Naive thymus-derived CD4-positive, alpha-beta T cell (primary cell): ENCODE measurements around the gene APOA5. TPM values are rescaled to one million over a fixed set of nuclear protein-coding genes. Genes with fewer than 3 reads are reported as not detected.
A peak's percentile ranks its signal among the peaks of the same experiment; 100 is the strongest.

Source experiments
- ATAC-seq: fragments of 150-1000 bp; cut with Tn5 transposase; 2 replicates; pipeline ENCODE4 v1.10.0; 2021; ENCODE audit warnings: mild to moderate bottlenecking, moderate library complexity
- CTCF ChIA-PET: fragments of 350-600 bp; sonication (Branson Sonifier 250); formaldehyde crosslinking; loops from one replicate; lab custom pipeline; 2021; ENCODE audit warnings: antibody characterized with exemption; lab: Charles Lee
- POLR2A ChIA-PET: fragments of 350-600 bp; sonication (Branson Sonifier 250); formaldehyde crosslinking; loops from one replicate; lab custom pipeline; 2021; ENCODE audit warnings: antibody characterized with exemption, inconsistent platforms; lab: Charles Lee
- DNase-seq, 9 donors: peaks; one replicate each; pipeline versions ENCODE4 v3.0.0 to v3.0.0-alpha.2; 2020 to 2022; ENCODE audit warnings: mixed read lengths in 1 of 9
- H3K27ac ChIP-seq: one replicate; pipeline ENCODE4 v1.7.0; 2013; ENCODE audit warnings: mild to moderate bottlenecking, low read depth, low read length, moderate library complexity
- H3K27me3 ChIP-seq, 2 donors: one replicate each; pipeline ENCODE4 v1.7.0; 2013; ENCODE audit warnings: low read length in 2 of 2, mild to moderate bottlenecking in 2 of 2, moderate library complexity in 2 of 2; ENCODE audit not compliant: control insufficient read depth in 2 of 2, insufficient read depth in 2 of 2
- H3K36me3 ChIP-seq, 3 experiments: 1 replicate in 2 of 3; 2 replicates in 1 of 3; pipeline ENCODE4 v1.7.0; 2013; ENCODE audit warnings: low read length in 3 of 3, mild to moderate bottlenecking in 3 of 3, moderate library complexity in 1 of 3; ENCODE audit not compliant: insufficient read depth in 3 of 3, control insufficient read depth in 2 of 3
- H3K4me1 ChIP-seq, 2 donors: one replicate each; pipeline ENCODE4 v1.7.0; 2013; ENCODE audit warnings: low read length in 2 of 2, mild to moderate bottlenecking in 2 of 2, moderate library complexity in 1 of 2; ENCODE audit not compliant: control insufficient read depth in 2 of 2, insufficient read depth in 2 of 2
- H3K4me3 ChIP-seq: 2 replicates; pipeline ENCODE4 v1.7.0; 2013; ENCODE audit warnings: mild to moderate bottlenecking, low read length
- H3K9me3 ChIP-seq, 3 experiments: 1 replicate in 2 of 3; 2 replicates in 1 of 3; pipeline ENCODE4 v1.7.0; 2013; ENCODE audit warnings: low read length in 3 of 3; ENCODE audit not compliant: control insufficient read depth in 2 of 3
- H3K27ac Mint-ChIP-seq, 9 donors: one replicate each; pipeline ENCODE4 v1.8.0; 2020 to 2022; ENCODE audit warnings: mixed read lengths in 9 of 9, mild to moderate bottlenecking in 8 of 9, moderate library complexity in 5 of 9, inconsistent platforms in 2 of 9
- H3K27me3 Mint-ChIP-seq, 5 donors: one replicate each; pipeline ENCODE4 v1.8.0; 2021 to 2022; ENCODE audit warnings: mixed read lengths in 5 of 5, mild to moderate bottlenecking in 1 of 5
- H3K36me3 Mint-ChIP-seq, 5 donors: one replicate each; pipeline ENCODE4 v1.8.0; 2020 to 2022; ENCODE audit warnings: mixed read lengths in 5 of 5, mild to moderate bottlenecking in 3 of 5, inconsistent platforms in 1 of 5
- H3K4me1 Mint-ChIP-seq, 7 donors: one replicate each; pipeline ENCODE4 v1.8.0; 2020 to 2022; ENCODE audit warnings: mixed read lengths in 7 of 7, mild to moderate bottlenecking in 3 of 7, inconsistent platforms in 1 of 7
- H3K4me3 Mint-ChIP-seq, 10 donors: one replicate each; pipeline ENCODE4 v1.8.0; 2020 to 2022; ENCODE audit warnings: mild to moderate bottlenecking in 10 of 10, mixed read lengths in 10 of 10, moderate library complexity in 6 of 10, inconsistent platforms in 2 of 10
- H3K9me3 Mint-ChIP-seq, 11 donors: one replicate each; pipeline ENCODE4 v1.8.0; 2020 to 2022; ENCODE audit warnings: mixed read lengths in 11 of 11, mild to moderate bottlenecking in 4 of 11, inconsistent platforms in 1 of 11, moderate library complexity in 1 of 11
- intact Hi-C, 2 donors: fragments of 100-400 bp; cut with micrococcal nuclease; formaldehyde crosslinking; loops; one replicate each; pipeline ENCODE4 v1.15.1; 2023
- polyA plus RNA-seq, 2 donors: library from polyadenylated mRNA; unstranded; fragments of 300-500 nt; fragmentation: Illumina TruSeq; gene quantifications; one replicate each; pipeline ENCODE4 v1.2.3, GENCODE V29; 2021
- total RNA-seq, 6 experiments: library from RNA in 5 of 6; stranded (reverse) in 5 of 6; gene quantifications; 1 replicate in 5 of 6; 2 replicates in 1 of 6; pipeline ENCODE4 v1.2.3 and lab custom pipeline; 2021 to 2026

Gene APOA5
- total and polyA plus RNA-seq, 7 experiments from 2014 or later: not detected

- Histone ChIP-seq H3K9me3 (no peaks in the 10 kb centered on the region), H3K4me1 (no peaks in the 10 kb centered on the region), H3K4me3 (no peak overlapping the region), H3K36me3 (no peaks in the 10 kb centered on the region), H3K27ac (no peak overlapping the region), H3K27me3 (no peaks in the 10 kb centered on the region)
- ChIA-PET POLR2A (no interaction called here), CTCF (no interaction called here)
- intact Hi-C loops: no loop called here
- Mint-ChIP-seq H3K9me3 (no peaks in the 10 kb centered on the region), H3K36me3 (no peaks in the 10 kb centered on the region), H3K4me3 (no peak overlapping the region), H3K27me3 (no peaks in the 10 kb centered on the region), H3K27ac (no peak overlapping the region), H3K4me1 (no peaks in the 10 kb centered on the region)
- DNase-seq: no peak
- ATAC-seq: no peak
Measured at GRCh38 chr11:116822575-116822974, 30.9 kb upstream of the APOA5 start.

DNA sequence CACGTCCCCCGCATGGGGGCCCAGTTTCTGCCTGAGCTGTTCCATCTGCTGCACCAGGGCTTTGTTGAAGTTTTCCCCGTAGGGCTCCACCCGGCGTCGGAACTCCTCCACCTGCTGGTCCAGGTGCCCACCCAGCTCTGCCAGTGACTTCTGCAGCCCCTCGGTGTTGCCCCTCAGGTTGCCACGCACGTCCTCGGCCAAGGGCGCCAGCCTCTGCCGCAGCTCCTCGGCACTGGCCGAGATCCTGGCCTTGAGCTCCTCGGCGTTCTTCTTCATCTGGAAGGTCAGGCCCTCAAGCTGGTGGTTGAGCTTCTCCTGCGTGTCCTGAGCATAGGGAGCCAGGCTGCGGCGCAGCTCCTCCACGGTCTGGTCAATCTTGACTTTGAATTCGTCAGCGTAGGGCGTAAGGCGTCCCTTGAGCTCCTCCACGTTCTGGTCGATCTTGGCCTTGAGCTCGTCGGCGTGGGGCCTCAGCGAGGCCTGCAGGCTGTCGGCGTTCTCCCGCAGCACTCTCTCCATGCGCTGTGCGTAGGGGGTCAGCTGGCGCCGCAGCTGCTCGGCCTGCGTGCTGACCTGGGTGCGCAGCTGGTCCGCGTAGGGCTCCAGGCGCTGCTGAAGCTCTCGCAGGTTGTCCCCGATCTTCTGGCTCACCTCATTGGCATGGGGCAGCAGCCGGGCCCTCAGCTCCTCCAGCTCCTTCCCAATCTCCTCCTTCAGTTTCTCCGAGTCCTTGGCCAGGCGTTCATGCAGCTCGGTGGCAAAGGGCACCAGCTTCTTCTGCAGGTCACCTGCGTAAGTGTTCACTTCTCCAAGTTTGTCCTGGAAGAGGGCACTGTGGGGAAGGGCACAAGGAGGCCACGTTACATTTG, 29.6 kb upstream of the APOA5 start:
- Mint-ChIP-seq H3K4me3 (no peak overlapping the region), H3K4me1 (no peaks in the 10 kb centered on the region), H3K27me3 (peaks cover 0 to 4% (median 0%) of the 10 kb centered on the region in 5 donors), H3K36me3 (no peaks in the 10 kb centered on the region), H3K27ac (peak overlapping the region in 1 of 9 donors; percentile 59), H3K9me3 (no peaks in the 10 kb centered on the region)
- Histone ChIP-seq H3K27me3 (no peaks in the 10 kb centered on the region), H3K4me3 (no peak overlapping the region), H3K27ac (no peak overlapping the region), H3K36me3 (no peaks in the 10 kb centered on the region), H3K4me1 (no peaks in the 10 kb centered on the region), H3K9me3 (no peaks in the 10 kb centered on the region)
- ATAC-seq: no peak
- intact Hi-C loops: no loop called here
- ChIA-PET CTCF (interaction anchor here (0.5 to 1.2 kb wide), 4 partner anchors 10 to 38 kb away, joined by 3 to 4 read pairs (median 3); partner anchors contain the start of gene APOA5), POLR2A (interaction anchor here (0.9 kb wide), 1 partner anchor 127 kb away, joined by 3 read pairs; no protein-coding TSS in a partner anchor)
- no peak for DNase-seq

DNA sequence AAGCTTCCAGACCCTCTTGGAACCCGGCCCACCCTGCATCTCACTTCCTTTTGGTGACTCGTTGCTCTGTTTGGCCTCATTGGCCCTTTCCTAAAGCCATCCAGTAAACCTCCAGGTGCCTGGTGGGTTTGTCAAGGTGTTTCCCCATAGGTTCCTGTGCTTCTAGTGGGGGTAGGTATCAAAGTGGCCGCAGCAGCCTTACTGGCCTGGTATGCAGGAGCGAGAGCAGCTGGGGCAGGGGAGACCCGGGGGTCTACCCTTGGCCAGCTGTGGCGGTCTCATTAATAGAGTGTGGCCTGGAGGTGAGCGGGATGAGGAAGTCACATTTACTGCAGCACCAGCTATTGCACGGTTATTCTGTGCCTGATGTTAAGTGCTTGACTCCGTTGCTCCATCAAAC, 27.4 kb upstream of the APOA5 start:
- no peak for ATAC-seq
- no peaks in the 10 kb centered on the region for H3K4me1 Mint-ChIP-seq
- ChIA-PET POLR2A (no interaction called here), CTCF (no interaction called here)
- H3K27ac Mint-ChIP-seq: no peak overlapping the region
- H3K9me3 ChIP-seq: no peaks in the 10 kb centered on the region
- H3K4me3 ChIP-seq: no peak overlapping the region
- H3K36me3 Mint-ChIP-seq: no peaks in the 10 kb centered on the region
- no peak overlapping the region for H3K4me3 Mint-ChIP-seq
- peaks cover 0 to 8% (median 0%) of the 10 kb centered on the region in 5 donors for H3K27me3 Mint-ChIP-seq
- intact Hi-C loops: no loop called here
- H3K27me3 ChIP-seq: no peaks in the 10 kb centered on the region
- no peaks in the 10 kb centered on the region for H3K4me1 ChIP-seq
- no peak overlapping the region for H3K27ac ChIP-seq
- no peaks in the 10 kb centered on the region for H3K36me3 ChIP-seq
- H3K9me3 Mint-ChIP-seq: no peaks in the 10 kb centered on the region
- DNase-seq: no peak

DNA sequence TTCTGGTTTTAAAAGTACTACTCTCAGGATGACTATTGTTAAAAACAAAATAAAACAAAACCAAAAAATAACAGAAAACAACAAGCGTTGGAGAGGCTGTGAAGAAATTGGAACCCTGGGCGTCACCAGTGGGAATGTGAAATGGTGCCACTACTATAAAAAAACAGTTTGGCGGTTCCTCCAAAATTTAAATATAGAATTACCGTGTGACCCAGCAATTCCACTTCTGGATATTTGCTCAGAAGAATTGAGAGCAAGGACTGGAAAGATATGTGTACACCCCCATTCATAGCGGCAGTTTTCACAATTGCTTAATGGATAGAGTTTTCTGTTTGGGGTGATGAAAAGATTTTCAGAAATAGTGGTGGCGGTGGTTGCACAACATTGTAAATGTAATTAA, 22.8 kb upstream of the APOA5 start:
- no peak overlapping the region for H3K4me3 Mint-ChIP-seq
- H3K4me1 ChIP-seq: no peaks in the 10 kb centered on the region
- no peak overlapping the region for H3K27ac Mint-ChIP-seq
- H3K9me3 Mint-ChIP-seq: no peaks in the 10 kb centered on the region
- DNase-seq (no peak), ATAC-seq (no peak)
- ChIA-PET CTCF (interaction anchor here (1.8 kb wide), 1 partner anchor 22 kb away, joined by 4 read pairs; no protein-coding TSS in a partner anchor), POLR2A (interaction anchor here (0.6 kb wide), 1 partner anchor 238 kb away, joined by 3 read pairs; no protein-coding TSS in a partner anchor)
- H3K36me3 ChIP-seq: no peaks in the 10 kb centered on the region
- no peak overlapping the region for H3K4me3 ChIP-seq
- no peaks in the 10 kb centered on the region for H3K4me1 Mint-ChIP-seq
- intact Hi-C loops: no loop called here
- no peaks in the 10 kb centered on the region for H3K9me3 ChIP-seq
- no peaks in the 10 kb centered on the region for H3K36me3 Mint-ChIP-seq
- peaks cover 0 to 10% (median 0%) of the 10 kb centered on the region in 5 donors for H3K27me3 Mint-ChIP-seq
- H3K27ac ChIP-seq: no peak overlapping the region
- H3K27me3 ChIP-seq: no peaks in the 10 kb centered on the region

DNA sequence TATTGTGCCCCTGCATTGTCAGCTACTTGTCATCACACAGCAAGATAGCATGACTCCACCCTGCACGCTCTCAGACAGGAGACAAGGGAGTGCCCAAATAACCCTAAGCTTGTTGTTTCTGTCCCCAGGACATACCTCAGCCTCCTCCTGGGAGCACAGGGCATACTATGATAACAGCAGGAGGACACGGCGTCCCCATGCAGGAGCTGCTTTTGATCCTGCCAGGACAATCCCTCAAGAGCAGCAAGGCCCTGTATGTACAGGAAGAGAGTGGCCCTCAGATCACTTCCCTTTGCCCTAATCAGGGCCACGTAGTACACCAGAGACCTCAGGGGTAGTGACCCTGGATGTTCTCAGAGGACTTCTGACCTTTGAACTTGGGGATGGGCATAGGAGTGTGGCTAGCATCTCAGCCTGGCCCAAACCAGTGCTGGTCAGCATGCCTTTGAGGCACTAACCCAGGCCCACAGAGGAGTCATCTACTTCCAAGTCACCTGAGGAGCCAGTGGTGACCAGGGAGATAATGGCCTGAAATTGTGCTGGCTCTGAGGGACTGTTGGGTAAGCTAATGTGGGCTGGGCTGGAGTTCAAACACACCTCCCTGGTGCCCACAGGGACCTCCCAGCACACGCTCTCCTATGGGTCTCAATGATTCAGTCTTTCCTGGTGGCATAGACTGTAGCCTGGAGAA, 22.2 kb upstream of the APOA5 start:
- H3K36me3 Mint-ChIP-seq: no peaks in the 10 kb centered on the region
- ChIA-PET CTCF (interaction anchor here (0.6 to 1.9 kb wide), 3 partner anchors 22 to 408 kb away, joined by 4 to 7 read pairs (median 4); partner anchors contain the start of gene APOA5), POLR2A (interaction anchor here (0.6 kb wide), 1 partner anchor 238 kb away, joined by 3 read pairs; no protein-coding TSS in a partner anchor)
- H3K4me3 Mint-ChIP-seq: no peak overlapping the region
- no peaks in the 10 kb centered on the region for H3K9me3 Mint-ChIP-seq
- ATAC-seq (no peak), DNase-seq (no peak)
- Histone ChIP-seq H3K4me3 (no peak overlapping the region), H3K27me3 (no peaks in the 10 kb centered on the region), H3K9me3 (no peaks in the 10 kb centered on the region), H3K4me1 (no peaks in the 10 kb centered on the region), H3K36me3 (no peaks in the 10 kb centered on the region), H3K27ac (no peak overlapping the region)
- intact Hi-C loops: no loop called here
- H3K4me1 Mint-ChIP-seq: no peaks in the 10 kb centered on the region
- H3K27ac Mint-ChIP-seq: no peak overlapping the region
- H3K27me3 Mint-ChIP-seq: peaks cover 0 to 12% (median 0%) of the 10 kb centered on the region in 5 donors

DNA sequence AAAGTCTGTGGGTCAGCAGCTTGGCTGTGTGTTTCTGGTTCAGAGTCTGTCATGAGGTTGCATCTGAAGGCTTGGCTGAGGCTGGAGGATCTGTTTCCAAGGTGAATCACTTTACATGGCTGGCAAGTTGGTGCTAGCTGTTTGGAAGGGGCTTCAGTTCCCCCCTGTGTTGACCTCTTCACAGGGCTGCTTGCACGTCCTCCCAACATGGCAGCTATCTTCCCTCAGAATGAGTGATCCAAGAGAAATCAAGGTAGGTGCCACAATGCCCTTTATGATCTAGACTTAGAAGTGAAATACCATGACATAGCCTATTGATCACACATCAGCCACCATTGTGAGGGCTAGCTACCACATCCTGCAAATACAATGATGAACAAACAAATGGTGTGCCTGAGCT, 21.5 kb upstream of the APOA5 start:
- Histone ChIP-seq H3K4me3 (no peak overlapping the region), H3K36me3 (no peaks in the 10 kb centered on the region), H3K4me1 (no peaks in the 10 kb centered on the region), H3K27ac (no peak overlapping the region), H3K9me3 (no peaks in the 10 kb centered on the region), H3K27me3 (no peaks in the 10 kb centered on the region)
- ChIA-PET CTCF (interaction anchor here (0.6 to 1.9 kb wide), 3 partner anchors 22 to 409 kb away, joined by 4 to 7 read pairs (median 4); partner anchors contain the start of gene APOA5), POLR2A (no interaction called here)
- ATAC-seq (no peak), DNase-seq (no peak)
- Mint-ChIP-seq H3K9me3 (no peaks in the 10 kb centered on the region), H3K27ac (no peak overlapping the region), H3K4me1 (no peaks in the 10 kb centered on the region), H3K4me3 (no peak overlapping the region), H3K36me3 (no peaks in the 10 kb centered on the region), H3K27me3 (peaks cover 0 to 12% (median 0%) of the 10 kb centered on the region in 5 donors)
- intact Hi-C loops: no loop called here
